Peyer's patch (tissue), 4 donors: ENCODE measurements around the gene METTL1. TPM values are rescaled to one million over a fixed set of nuclear protein-coding genes. Genes with fewer than 3 reads are reported as not detected.

Source experiments
- DNase-seq, 3 donors: peaks; one replicate each; pipeline ENCODE4 v3.0.0-alpha.2; 2017 to 2019
- H3K27ac ChIP-seq, 4 donors: fragments of 200-600 bp; sonication (generic); one replicate each; pipeline ENCODE4 v1.5.1; 2016 to 2019
- H3K27me3 ChIP-seq, 2 donors: fragments of 200-600 bp; sonication (generic); one replicate each; pipeline ENCODE4 v1.5.1; 2019
- H3K36me3 ChIP-seq, 3 donors: fragments of 200-600 bp; sonication (generic); one replicate each; pipeline ENCODE4 v1.5.1; 2016 to 2019
- H3K4me1 ChIP-seq, 4 donors: fragments of 200-600 bp; sonication (generic); one replicate each; pipeline ENCODE4 v1.5.1; 2016 to 2019
- H3K4me3 ChIP-seq, 4 donors: fragments of 200-600 bp; sonication (generic); 1 replicate in 3 of 4; 2 replicates in 1 of 4; pipeline ENCODE4 v1.5.1; 2016 to 2019; ENCODE audit warnings: mild to moderate bottlenecking in 1 of 4
- H3K9me3 ChIP-seq, 4 donors: fragments of 200-600 bp; sonication (generic); one replicate each; pipeline ENCODE4 v1.5.1; 2016 to 2019; ENCODE audit warnings: mild to moderate bottlenecking in 1 of 4
- POLR2A ChIP-seq, 2 donors: fragments of 450-650 bp; IDR thresholded peaks; one replicate each; pipeline ENCODE4 v1.5.1; 2017; ENCODE audit warnings: antibody characterized with exemption in 2 of 2, mild to moderate bottlenecking in 2 of 2, moderate library complexity in 2 of 2
- total RNA-seq, 4 donors: library from RNA; depleted of rRNA; stranded (reverse); fragments of >200 nt; gene quantifications; one replicate each; pipeline ENCODE4 v1.1.0, GENCODE V29; 2016
- TF ChIP-seq, protein P1 (sequence below), 6 experiments: fragments of 450-650 bp in 4 of 6; fragments of 200-600 bp in 2 of 6; sonication (generic) in 1 of 6; IDR thresholded peaks; one replicate each; pipeline ENCODE4 v1.5.1; 2017 to 2019; ENCODE audit warnings: antibody characterized with exemption in 6 of 6, mild to moderate bottlenecking in 3 of 6, moderate library complexity in 1 of 6

Gene METTL1
- total RNA-seq, 4 donors from 2014 or later = 1.2 to 26.4 (median 8.0) TPM

DNA sequence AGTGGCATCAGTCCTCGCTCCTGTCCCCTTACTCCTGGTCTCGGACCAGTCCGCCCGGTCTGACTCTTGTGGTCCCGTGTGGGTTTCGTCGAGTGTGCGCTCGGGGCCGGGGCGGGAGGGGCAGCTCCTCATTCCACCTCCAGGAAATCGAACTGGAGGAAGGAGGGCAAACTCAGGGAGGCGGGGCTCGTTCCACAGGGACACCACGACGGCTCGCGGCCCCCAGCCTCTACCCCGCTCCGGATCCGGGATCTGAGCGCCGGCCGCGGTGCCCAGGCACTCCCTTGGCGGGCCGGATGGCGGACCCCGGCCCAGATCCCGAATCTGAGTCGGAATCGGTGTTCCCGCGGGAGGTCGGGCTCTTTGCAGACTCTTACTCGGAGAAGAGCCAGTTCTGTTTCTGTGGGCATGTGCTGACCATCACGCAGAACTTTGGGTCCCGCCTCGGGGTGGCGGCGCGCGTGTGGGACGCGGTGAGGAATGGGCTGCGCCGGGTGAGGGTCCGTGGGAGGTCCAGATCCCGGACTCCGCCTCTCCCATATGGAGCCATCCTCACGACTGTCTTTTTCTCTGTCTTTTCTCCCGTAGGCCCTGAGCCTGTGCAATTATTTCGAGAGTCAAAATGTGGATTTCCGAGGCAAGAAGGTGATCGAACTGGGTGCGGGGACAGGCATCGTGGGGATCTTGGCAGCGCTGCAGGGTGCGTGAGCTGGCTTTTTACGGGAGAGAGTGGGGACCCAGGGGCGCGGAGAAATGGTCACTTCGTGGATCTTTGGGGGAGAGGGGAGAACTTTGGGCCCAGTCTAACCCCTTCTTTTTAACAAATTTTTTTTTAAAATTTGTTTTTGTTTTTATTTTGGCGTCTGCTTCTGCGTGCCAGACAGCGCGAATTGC lies 771 bp upstream of the METTL1 start, which contains the start of gene EEF1AKMT3:
TSS of gene EEF1AKMT3 (plus strand) at position 186 of the 894 bp plus-strand sequence. CDS start at position 297, 111 bp downstream.
- H3K27me3 ChIP-seq = no peaks in the 10 kb centered on the region
- H3K27ac ChIP-seq = peak within 1 kb of the TSS; percentile 84 to 92 (median 86)
- no peaks in the 10 kb centered on the region for H3K9me3 ChIP-seq
- peak; percentile 60 to 81 (median 81) for DNase-seq
- peak within 1 kb of the TSS; percentile 54 to 72 (median 64) for H3K4me3 ChIP-seq
- TF ChIP-seq POLR2A (IDR thresholded peaks at IDR 0.05) = no peak
- TF ChIP-seq, protein P1, sequence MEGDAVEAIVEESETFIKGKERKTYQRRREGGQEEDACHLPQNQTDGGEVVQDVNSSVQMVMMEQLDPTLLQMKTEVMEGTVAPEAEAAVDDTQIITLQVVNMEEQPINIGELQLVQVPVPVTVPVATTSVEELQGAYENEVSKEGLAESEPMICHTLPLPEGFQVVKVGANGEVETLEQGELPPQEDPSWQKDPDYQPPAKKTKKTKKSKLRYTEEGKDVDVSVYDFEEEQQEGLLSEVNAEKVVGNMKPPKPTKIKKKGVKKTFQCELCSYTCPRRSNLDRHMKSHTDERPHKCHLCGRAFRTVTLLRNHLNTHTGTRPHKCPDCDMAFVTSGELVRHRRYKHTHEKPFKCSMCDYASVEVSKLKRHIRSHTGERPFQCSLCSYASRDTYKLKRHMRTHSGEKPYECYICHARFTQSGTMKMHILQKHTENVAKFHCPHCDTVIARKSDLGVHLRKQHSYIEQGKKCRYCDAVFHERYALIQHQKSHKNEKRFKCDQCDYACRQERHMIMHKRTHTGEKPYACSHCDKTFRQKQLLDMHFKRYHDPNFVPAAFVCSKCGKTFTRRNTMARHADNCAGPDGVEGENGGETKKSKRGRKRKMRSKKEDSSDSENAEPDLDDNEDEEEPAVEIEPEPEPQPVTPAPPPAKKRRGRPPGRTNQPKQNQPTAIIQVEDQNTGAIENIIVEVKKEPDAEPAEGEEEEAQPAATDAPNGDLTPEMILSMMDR (IDR thresholded peaks at IDR 0.05) = peak in 2 of 6 experiments; percentile 12 to 14
- H3K36me3 ChIP-seq = no peaks in the 10 kb centered on the region
- H3K4me1 ChIP-seq = peaks cover 0 to 9% (median 3%) of the 10 kb centered on the region in 4 donors

DNA sequence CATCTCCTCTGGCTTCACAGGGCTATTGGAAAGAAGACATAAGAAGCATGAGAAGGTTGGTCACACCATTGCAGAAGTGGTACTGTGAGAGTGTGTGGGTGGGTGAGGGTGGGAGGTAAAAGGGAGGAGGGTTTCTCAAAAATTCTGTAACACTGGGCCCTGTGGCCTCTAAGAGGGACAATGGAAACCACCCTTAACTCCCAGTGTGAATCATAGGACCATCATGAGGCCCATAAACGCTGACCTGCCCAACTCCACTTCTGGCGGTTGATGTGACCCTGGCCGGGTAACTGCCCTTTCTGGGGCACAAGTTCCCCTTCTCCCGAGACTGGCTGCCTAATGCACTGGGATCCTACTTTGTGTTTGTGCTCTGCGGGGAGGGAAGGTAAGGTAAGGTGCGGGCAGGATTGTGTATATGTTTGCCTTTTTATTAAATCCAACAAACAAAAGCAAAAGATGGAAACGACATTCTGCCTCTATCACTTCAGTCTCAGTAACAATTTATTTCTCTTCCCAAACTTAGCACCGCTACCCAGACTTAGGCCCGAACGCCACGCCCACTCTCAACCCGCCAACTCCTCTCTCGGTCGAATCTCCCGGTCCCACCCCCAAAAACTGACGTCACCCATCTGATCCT lies 551 bp downstream of the METTL1 start:
- no peak for TF ChIP-seq POLR2A (IDR thresholded peaks at IDR 0.05)
- TF ChIP-seq, protein P1 (IDR thresholded peaks at IDR 0.05) = no peak
- Histone ChIP-seq H3K27ac (peak overlapping the region; percentile 84 to 92 (median 86)), H3K9me3 (no peaks in the 10 kb centered on the region), H3K27me3 (peaks cover 0 to 6% of the 10 kb centered on the region in 2 donors), H3K4me3 (peak overlapping the region; percentile 54 to 72 (median 64)), H3K4me1 (peaks cover 0 to 17% (median 8%) of the 10 kb centered on the region in 4 donors), H3K36me3 (no peaks in the 10 kb centered on the region)
- peak; percentile 82 to 93 (median 92) for DNase-seq

DNA sequence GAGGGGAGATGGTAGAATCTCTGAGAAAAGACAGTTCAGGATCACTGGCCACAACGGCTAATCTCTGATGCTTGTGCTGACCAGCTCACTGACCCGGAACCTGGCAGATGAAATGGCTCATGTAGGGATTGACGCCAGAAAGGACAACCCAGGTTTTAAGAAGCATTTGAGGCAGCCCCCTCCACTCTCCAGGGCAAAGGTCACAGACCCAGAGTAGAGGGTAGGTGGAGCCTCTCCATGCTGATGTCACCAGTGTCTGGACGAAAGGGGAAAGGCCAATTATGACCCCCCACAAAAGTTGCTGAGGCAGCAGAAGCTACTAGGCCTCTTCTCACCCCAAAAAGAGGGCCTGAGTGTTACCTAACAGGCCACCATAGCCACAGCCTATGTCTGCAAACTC lies 1.2 kb downstream of the METTL1 start:
- H3K27ac ChIP-seq = no peak overlapping the region
- H3K4me3 ChIP-seq = no peak overlapping the region
- DNase-seq = no peak
- TF ChIP-seq, protein P1 (IDR thresholded peaks at IDR 0.05) = no peak
- TF ChIP-seq POLR2A (IDR thresholded peaks at IDR 0.05) = no peak
- no peaks in the 10 kb centered on the region for H3K9me3 ChIP-seq
- peaks cover 0 to 11% of the 10 kb centered on the region in 2 donors for H3K27me3 ChIP-seq
- no peaks in the 10 kb centered on the region for H3K36me3 ChIP-seq
- peaks cover 0 to 23% (median 14%) of the 10 kb centered on the region in 4 donors for H3K4me1 ChIP-seq

DNA sequence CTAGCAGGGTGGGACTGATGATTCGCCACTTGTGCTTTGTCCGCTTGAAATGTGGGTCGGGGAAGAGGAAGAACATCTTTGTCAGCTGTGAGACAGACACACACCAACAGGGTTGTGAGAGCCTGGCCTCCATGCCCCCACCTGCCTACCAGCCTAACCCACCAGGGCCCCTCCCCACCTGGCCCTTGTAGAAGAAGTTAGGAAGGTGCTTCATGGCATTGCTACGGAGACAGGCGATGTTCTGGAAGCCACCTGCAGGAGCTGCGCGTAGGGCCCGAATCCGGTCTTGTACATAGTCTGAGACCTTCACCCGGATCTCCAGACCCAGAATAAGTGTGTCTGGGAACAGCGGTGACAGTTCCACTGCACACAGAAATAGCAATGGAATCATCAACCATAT lies 2.3 kb downstream of the METTL1 start:
- Histone ChIP-seq H3K9me3 (no peaks in the 10 kb centered on the region), H3K27me3 (peaks cover 0 to 13% of the 10 kb centered on the region in 2 donors), H3K4me1 (peaks cover 0 to 34% (median 24%) of the 10 kb centered on the region in 4 donors), H3K27ac (no peak overlapping the region), H3K4me3 (no peak overlapping the region), H3K36me3 (no peaks in the 10 kb centered on the region)
- TF ChIP-seq, protein P1 (IDR thresholded peaks at IDR 0.05) = no peak
- no peak for TF ChIP-seq POLR2A (IDR thresholded peaks at IDR 0.05)
- no peak for DNase-seq

DNA sequence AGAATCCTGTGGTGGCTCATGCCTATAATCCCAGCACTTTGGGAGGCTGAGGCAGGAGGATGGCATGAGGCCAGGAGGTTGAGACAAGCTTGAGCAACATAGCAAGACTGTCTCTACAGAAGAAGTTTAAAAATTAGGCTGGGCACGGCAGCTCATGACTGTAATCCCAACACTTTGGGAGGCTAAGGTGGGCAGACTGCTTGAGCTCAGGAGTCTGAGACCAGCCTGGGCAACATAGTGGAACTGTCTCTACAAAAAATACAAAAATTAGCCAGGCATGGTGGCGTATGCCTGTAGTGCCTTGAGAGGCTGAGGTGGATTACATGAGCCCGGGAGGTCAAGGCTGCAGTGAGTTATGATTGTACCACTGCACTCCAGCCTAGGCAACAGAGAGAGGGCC lies 4.0 kb downstream of the METTL1 start:
- H3K4me1 ChIP-seq = peaks cover 0 to 37% (median 25%) of the 10 kb centered on the region in 4 donors
- no peak for DNase-seq
- H3K9me3 ChIP-seq = no peaks in the 10 kb centered on the region
- peaks cover 0 to 13% of the 10 kb centered on the region in 2 donors for H3K27me3 ChIP-seq
- no peaks in the 10 kb centered on the region for H3K36me3 ChIP-seq
- H3K27ac ChIP-seq = no peak overlapping the region
- TF ChIP-seq POLR2A (IDR thresholded peaks at IDR 0.05) = no peak
- TF ChIP-seq, protein P1 (IDR thresholded peaks at IDR 0.05) = no peak
- H3K4me3 ChIP-seq = no peak overlapping the region
